BE2C (cell line): ENCODE data around the gene GDF15.
"Not testable (repeated sequence)": the region's sequence is repeated elsewhere in the genome, so short reads cannot be mapped to it uniquely, and the experiment has no call there.

Experiments used
- DNase-seq: peaks from one replicate; pipeline ENCODE4 v3.0.0-alpha.2; 2020
- H3K27me3 ChIP-seq: fragments of 250-450 bp; sonication (Bioruptor Pico); 2 replicates; pipeline ENCODE4 v1.5.1; 2020; ENCODE audit warnings: mild to moderate bottlenecking
- H3K36me3 ChIP-seq: fragments of 250-450 bp; sonication (Bioruptor Pico); 2 replicates; pipeline ENCODE4 v1.5.1; 2020; ENCODE audit warnings: mild to moderate bottlenecking
- H3K4me1 ChIP-seq: fragments of 250-450 bp; sonication (Bioruptor Pico); 2 replicates; pipeline ENCODE4 v1.5.1; 2020
- H3K4me3 ChIP-seq: 2 replicates; pipeline ENCODE4 v1.5.1; 2011; ENCODE audit warnings: low read depth, low read length
- H3K9me3 ChIP-seq: fragments of 250-450 bp; sonication (Bioruptor Pico); 2 replicates; pipeline ENCODE4 v1.5.1; 2020
- TF ChIP-seq, protein P1 (sequence below): IDR thresholded peaks from 2 replicates; pipeline ENCODE4 v1.5.1; 2012; ENCODE audit warnings: mild to moderate bottlenecking, low read depth, low read length

The GDF15 gene

DNA sequence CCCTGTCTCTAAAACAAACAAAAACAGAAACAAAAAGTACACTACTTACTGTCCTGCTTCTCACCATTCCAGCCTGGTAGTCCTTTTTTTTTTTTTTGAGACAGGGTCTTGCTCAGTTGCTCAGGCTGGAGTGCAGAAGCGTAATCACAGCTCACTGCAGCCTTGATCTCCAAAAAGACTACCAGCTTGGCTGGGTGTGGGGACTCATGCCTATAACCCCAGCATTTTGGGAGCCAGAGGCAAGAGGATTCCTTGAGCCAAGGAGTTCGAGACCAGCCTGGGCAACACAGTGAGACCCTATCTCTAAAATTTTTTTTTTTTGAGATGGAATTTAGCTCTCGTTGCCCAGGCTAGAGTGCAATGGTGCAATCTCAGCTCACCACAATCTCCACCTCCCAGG, 5.1 kb upstream of the GDF15 start:
- Histone ChIP-seq H3K4me3 (no peak overlapping the region), H3K9me3 (no peaks in the 10 kb centered on the region), H3K4me1 (no peaks in the 10 kb centered on the region; the same call in 1 of the 2 replicates), H3K27me3 (no peaks in the 10 kb centered on the region), H3K36me3 (no peaks in the 10 kb centered on the region)
- TF ChIP-seq, protein P1, sequence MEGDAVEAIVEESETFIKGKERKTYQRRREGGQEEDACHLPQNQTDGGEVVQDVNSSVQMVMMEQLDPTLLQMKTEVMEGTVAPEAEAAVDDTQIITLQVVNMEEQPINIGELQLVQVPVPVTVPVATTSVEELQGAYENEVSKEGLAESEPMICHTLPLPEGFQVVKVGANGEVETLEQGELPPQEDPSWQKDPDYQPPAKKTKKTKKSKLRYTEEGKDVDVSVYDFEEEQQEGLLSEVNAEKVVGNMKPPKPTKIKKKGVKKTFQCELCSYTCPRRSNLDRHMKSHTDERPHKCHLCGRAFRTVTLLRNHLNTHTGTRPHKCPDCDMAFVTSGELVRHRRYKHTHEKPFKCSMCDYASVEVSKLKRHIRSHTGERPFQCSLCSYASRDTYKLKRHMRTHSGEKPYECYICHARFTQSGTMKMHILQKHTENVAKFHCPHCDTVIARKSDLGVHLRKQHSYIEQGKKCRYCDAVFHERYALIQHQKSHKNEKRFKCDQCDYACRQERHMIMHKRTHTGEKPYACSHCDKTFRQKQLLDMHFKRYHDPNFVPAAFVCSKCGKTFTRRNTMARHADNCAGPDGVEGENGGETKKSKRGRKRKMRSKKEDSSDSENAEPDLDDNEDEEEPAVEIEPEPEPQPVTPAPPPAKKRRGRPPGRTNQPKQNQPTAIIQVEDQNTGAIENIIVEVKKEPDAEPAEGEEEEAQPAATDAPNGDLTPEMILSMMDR: no peak
- DNase-seq: no peak

DNA sequence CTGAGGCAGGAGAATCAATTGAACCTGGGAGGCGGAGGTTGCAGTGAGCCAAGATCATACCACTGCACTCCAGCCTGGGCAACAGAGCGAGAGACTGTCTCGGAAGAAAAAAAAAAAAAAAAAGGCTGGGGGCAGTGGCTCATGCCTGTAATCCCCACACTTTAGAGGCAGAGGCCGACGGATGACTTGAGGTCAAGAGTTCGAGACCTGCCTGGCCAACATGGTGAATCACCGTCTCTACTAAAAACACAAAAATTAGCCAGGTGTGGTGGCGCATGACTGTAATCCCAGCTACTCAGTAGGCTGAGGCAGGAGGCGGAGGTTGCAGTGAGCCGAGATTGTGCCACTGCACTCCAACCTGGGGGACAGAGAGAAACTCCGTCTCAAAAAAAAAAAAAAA, 2.3 kb upstream of the GDF15 start:
- not testable (repeated sequence) for H3K4me1 ChIP-seq, H3K4me3 ChIP-seq, DNase-seq, H3K36me3 ChIP-seq, H3K9me3 ChIP-seq
- H3K27me3 ChIP-seq: peaks cover 10% of the 10 kb centered on the region

GRCh38 chr19:18384775-18385174, 1.2 kb upstream of the GDF15 start:
- Histone ChIP-seq H3K9me3 (no peaks in the 10 kb centered on the region), H3K36me3 (no peaks in the 10 kb centered on the region), H3K4me1 (no peaks in the 10 kb centered on the region; the same call in 1 of the 2 replicates), H3K27me3 (peaks cover 10% of the 10 kb centered on the region), H3K4me3 (no peak overlapping the region)
- TF ChIP-seq, protein P1: no peak
- DNase-seq: no peak

DNA sequence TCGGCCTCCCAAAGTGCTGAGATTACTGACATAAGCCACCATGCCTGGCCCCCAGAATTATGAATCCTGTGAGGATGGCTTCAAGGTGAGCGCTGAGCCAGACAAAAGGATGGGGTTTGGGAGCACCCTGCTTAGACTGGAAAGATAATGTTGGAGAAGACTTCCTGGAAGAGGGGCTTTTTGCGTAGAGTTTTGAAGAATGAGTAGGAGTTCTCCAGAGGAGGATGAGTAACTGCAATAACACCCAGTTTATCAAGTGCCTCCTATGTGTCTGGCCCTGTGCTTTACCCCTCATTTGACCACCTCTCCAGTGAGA, 641 bp upstream of the GDF15 start:
- Histone ChIP-seq H3K36me3 (no peaks in the 10 kb centered on the region), H3K4me1 (no peaks in the 10 kb centered on the region; the same call in 1 of the 2 replicates), H3K4me3 (no peak overlapping the region), H3K27me3 (peaks cover 10% of the 10 kb centered on the region), H3K9me3 (no peaks in the 10 kb centered on the region)
- no peak for DNase-seq
- TF ChIP-seq, protein P1: no peak

DNA sequence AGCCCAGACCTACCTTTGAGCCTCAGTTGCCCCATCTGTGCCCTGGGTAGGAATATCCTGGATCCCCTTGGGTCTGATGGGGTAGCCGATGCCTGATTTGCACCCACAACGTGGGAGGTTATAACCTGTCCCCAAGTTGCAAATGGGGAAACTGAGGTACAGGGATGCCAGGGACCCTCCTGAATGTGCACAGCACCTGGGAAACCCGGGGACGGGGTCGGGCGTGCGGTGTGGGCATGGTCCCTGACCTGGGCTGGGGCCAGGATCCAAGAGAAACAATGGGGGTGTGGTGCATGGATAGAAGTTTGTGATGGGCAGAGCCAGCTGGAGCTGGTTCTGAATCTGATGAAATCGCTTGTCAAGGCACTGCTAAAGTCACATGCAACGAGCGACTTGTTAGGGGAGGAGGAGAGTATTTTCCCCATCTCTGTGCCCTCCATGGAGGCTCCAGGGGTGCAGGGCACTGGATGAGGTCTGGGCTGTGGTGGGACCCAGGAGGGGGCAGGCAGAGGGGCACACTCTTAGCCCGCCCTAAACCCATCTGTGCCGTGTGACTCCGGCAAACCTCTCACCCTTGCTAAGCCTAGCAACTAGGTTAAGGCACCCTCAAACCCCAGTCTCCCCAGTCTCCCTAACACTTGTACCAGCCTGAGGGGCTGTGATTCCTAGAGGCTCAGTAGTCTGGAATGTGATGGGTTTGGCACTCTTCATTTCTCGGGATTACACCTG, 749 bp downstream of the GDF15 start:
- H3K4me3 ChIP-seq: peak overlapping the region; percentile 45
- TF ChIP-seq, protein P1: no peak
- H3K27me3 ChIP-seq: peaks cover 10% of the 10 kb centered on the region
- no peaks in the 10 kb centered on the region for H3K4me1 ChIP-seq
- DNase-seq: no peak
- no peaks in the 10 kb centered on the region for H3K9me3 ChIP-seq
- H3K36me3 ChIP-seq: no peaks in the 10 kb centered on the region

DNA sequence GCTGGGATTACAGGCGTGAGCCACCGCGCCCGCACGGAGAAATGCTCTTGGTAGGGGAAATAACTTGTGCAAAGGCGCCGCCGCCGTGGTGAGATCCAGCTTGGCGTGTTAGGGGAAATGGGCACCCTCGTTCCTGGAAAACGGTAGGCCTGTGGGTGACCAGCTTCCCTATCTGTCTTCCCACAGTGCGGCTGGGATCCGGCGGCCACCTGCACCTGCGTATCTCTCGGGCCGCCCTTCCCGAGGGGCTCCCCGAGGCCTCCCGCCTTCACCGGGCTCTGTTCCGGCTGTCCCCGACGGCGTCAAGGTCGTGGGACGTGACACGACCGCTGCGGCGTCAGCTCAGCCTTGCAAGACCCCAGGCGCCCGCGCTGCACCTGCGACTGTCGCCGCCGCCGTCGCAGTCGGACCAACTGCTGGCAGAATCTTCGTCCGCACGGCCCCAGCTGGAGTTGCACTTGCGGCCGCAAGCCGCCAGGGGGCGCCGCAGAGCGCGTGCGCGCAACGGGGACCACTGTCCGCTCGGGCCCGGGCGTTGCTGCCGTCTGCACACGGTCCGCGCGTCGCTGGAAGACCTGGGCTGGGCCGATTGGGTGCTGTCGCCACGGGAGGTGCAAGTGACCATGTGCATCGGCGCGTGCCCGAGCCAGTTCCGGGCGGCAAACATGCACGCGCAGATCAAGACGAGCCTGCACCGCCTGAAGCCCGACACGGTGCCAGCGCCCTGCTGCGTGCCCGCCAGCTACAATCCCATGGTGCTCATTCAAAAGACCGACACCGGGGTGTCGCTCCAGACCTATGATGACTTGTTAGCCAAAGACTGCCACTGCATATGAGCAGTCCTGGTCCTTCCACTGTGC, 2.4 kb downstream of the GDF15 start:
- TF ChIP-seq, protein P1: peak; percentile 89

More for the DNA sequence above, 2.4 kb downstream of the GDF15 start:
- no peaks in the 10 kb centered on the region for H3K9me3 ChIP-seq
- H3K4me1 ChIP-seq: no peaks in the 10 kb centered on the region
- peak; percentile 83 for DNase-seq
- H3K27me3 ChIP-seq: peaks cover 10% of the 10 kb centered on the region
- H3K4me3 ChIP-seq: peak overlapping the region; percentile 8
- no peaks in the 10 kb centered on the region for H3K36me3 ChIP-seq
